Neural progenitor cell (in vitro differentiated cells): ENCODE results near the gene MYCBP2.

Source experiments
- EZH2 ChIP-seq: fragments of 200-600 bp; sonication (generic); IDR thresholded peaks from 2 replicates; pipeline ENCODE4 v1.6.1; 2017; ENCODE audit warnings: antibody characterized with exemption, mild to moderate bottlenecking, moderate library complexity
- EZH2phosphoT487 ChIP-seq: fragments of 200-600 bp; sonication (generic); IDR thresholded peaks from 2 replicates; pipeline ENCODE4 v1.6.1; 2017; ENCODE audit warnings: antibody characterized with exemption

GRCh38 chr13:77213644-77214043 is 113.2 kb downstream of the MYCBP2 start:
- no peak for TF ChIP-seq EZH2phosphoT487
- TF ChIP-seq EZH2, result no peak
